Natural killer cell (primary cell): ENCODE data around the gene NT5C2. TPM values are rescaled to one million over a fixed set of nuclear protein-coding genes. Genes with fewer than 3 reads are reported as not detected.
"Not testable (repeated sequence)": the region's sequence is repeated elsewhere in the genome, so short reads cannot be mapped to it uniquely, and the experiment has no call there.

Experiments
- ATAC-seq, 3 donors: fragments of 150-1000 bp in 2 of 3; fragments of 200-7000 bp in 1 of 3; cut with Tn5 transposase; 1 replicate in 1 of 3; 2 replicates in 2 of 3; pipeline ENCODE4 v1.10.0; 2021; ENCODE audit warnings: mild to moderate bottlenecking in 2 of 3, moderate library complexity in 2 of 3
- DNase-seq, 2 donors: peaks; one replicate each; pipeline versions ENCODE4 v3.0.0 to v3.0.0-alpha.2; 2013 to 2021; ENCODE audit warnings: mixed read lengths in 1 of 2
- H3K27ac ChIP-seq: one replicate; pipeline ENCODE4 v1.5.1; 2013; ENCODE audit warnings: mild to moderate bottlenecking, low read length
- H3K27me3 ChIP-seq: one replicate; pipeline ENCODE4 v1.6.1; 2013; ENCODE audit warnings: low read length; ENCODE audit not compliant: control insufficient read depth, insufficient read depth
- H3K36me3 ChIP-seq: one replicate; pipeline ENCODE4 v1.6.1; 2013; ENCODE audit warnings: low read length; ENCODE audit not compliant: control insufficient read depth, insufficient read depth
- H3K4me1 ChIP-seq: one replicate; pipeline ENCODE4 v1.6.1; 2013; ENCODE audit warnings: low read length; ENCODE audit not compliant: control insufficient read depth, insufficient read depth
- H3K4me3 ChIP-seq: one replicate; pipeline ENCODE4 v1.5.1; 2013; ENCODE audit warnings: low read length
- H3K9me3 ChIP-seq: one replicate; pipeline ENCODE4 v1.6.1; 2013; ENCODE audit warnings: low read length; ENCODE audit not compliant: control insufficient read depth, insufficient read depth
- H3K27ac Mint-ChIP-seq, 2 donors: one replicate each; pipeline ENCODE4 v1.8.0; 2022; ENCODE audit warnings: mild to moderate bottlenecking in 2 of 2, mixed read lengths in 2 of 2, moderate library complexity in 1 of 2
- H3K27me3 Mint-ChIP-seq, 2 donors: one replicate each; pipeline ENCODE4 v1.8.0; 2022; ENCODE audit warnings: low read depth in 2 of 2, mixed read lengths in 2 of 2
- H3K36me3 Mint-ChIP-seq: one replicate; pipeline ENCODE4 v1.8.0; 2022; ENCODE audit warnings: mixed read lengths
- H3K4me1 Mint-ChIP-seq, 2 donors: one replicate each; pipeline ENCODE4 v1.8.0; 2022; ENCODE audit warnings: mixed read lengths in 2 of 2
- H3K4me3 Mint-ChIP-seq: one replicate; pipeline ENCODE4 v1.8.0; 2022; ENCODE audit warnings: mild to moderate bottlenecking, moderate library complexity, mixed read lengths
- H3K9me3 Mint-ChIP-seq, 2 donors: one replicate each; pipeline ENCODE4 v1.8.0; 2022; ENCODE audit warnings: mixed read lengths in 2 of 2
- CTCF ChIP-seq: fragments of 200-600 bp; IDR thresholded peaks from one replicate; pipeline ENCODE4 v1.8.0; 2022; ENCODE audit warnings: antibody characterized with exemption
- WGBS: methylation state at CpG from one replicate; pipeline ENCODE4 v1.1.7; 2013; ENCODE audit warnings: missing lambda C conversion rate; ENCODE audit not compliant: insufficient coverage; 5-methylcytosine and 5-hydroxymethylcytosine counted together
- intact Hi-C: fragments of 100-400 bp; cut with micrococcal nuclease; formaldehyde crosslinking; loops from one replicate; pipeline ENCODE4 v1.14.2; 2022
- total RNA-seq, 4 donors: library from RNA; stranded (reverse); fragments of 120-200 nt in 1 of 4; gene quantifications; one replicate each; pipeline versions ENCODE4 v1.2.3 to v1.2.4, GENCODE V29; 2013 to 2022

NT5C2 gene
- total RNA-seq, 3 donors from 2014 or later (not counting 1 experiment from before 2014, with no cell fraction given) = 84.4 to 110 (median 89.4) TPM

- peaks cover 26% of the 10 kb centered on the region for H3K4me1 ChIP-seq
- no peak overlapping the region for H3K4me3 ChIP-seq
- Mint-ChIP-seq H3K27me3 (no peaks in the 10 kb centered on the region), H3K4me1 (peaks cover 31 to 43% of the 10 kb centered on the region in 2 donors), H3K36me3 (no peaks in the 10 kb centered on the region), H3K4me3 (peak overlapping the region; percentile 100), H3K27ac (peak overlapping the region; percentile 82 to 99), H3K9me3 (no peaks in the 10 kb centered on the region)
- TF ChIP-seq CTCF = no peak
- no peak for DNase-seq
- H3K9me3 ChIP-seq = no peaks in the 10 kb centered on the region
- peak overlapping the region; percentile 38 for H3K27ac ChIP-seq
- WGBS = 86% methylated on average over 14 of the region's 14 CpGs
- ATAC-seq = no peak
- intact Hi-C loops = loop anchor here (2.0 kb wide), 1 partner anchor 275 kb away; the partner anchor contains the start of gene CNNM2
- H3K27me3 ChIP-seq = no peaks in the 10 kb centered on the region
- no peaks in the 10 kb centered on the region for H3K36me3 ChIP-seq
Observed at GRCh38 chr10:103193820-103194529, 903 bp upstream of the NT5C2 start.

GRCh38 chr10:103192451-103193106, 493 bp downstream of the NT5C2 start:
- peaks cover 44 to 55% of the 10 kb centered on the region in 2 donors for H3K4me1 Mint-ChIP-seq
- peak; percentile 54 to 72 (median 64) for ATAC-seq
- Histone ChIP-seq H3K9me3 (no peaks in the 10 kb centered on the region), H3K36me3 (no peaks in the 10 kb centered on the region), H3K27ac (peak overlapping the region; percentile 93), H3K4me3 (peak overlapping the region; percentile 96), H3K4me1 (peaks cover 26% of the 10 kb centered on the region), H3K27me3 (no peaks in the 10 kb centered on the region)
- WGBS = under 1% methylated on average over 62 of the region's 62 CpGs
- intact Hi-C loops = loop anchor here (2.0 kb wide), 1 partner anchor 274 kb away; the partner anchor contains the start of gene CNNM2
- H3K4me3 Mint-ChIP-seq = peak overlapping the region; percentile 100
- peak overlapping the region; percentile 95 to 99 for H3K27ac Mint-ChIP-seq
- H3K36me3 Mint-ChIP-seq = no peaks in the 10 kb centered on the region
- H3K9me3 Mint-ChIP-seq = no peaks in the 10 kb centered on the region
- H3K27me3 Mint-ChIP-seq = no peaks in the 10 kb centered on the region
- DNase-seq = peak; percentile 62 to 71
- TF ChIP-seq CTCF = no peak

- no peaks in the 10 kb centered on the region for H3K27me3 Mint-ChIP-seq
- TF ChIP-seq CTCF = no peak
- Histone ChIP-seq H3K27me3 (no peaks in the 10 kb centered on the region), H3K36me3 (no peaks in the 10 kb centered on the region), H3K4me3 (peak overlapping the region; percentile 96), H3K9me3 (no peaks in the 10 kb centered on the region), H3K27ac (peak overlapping the region; percentile 93), H3K4me1 (peaks cover 28% of the 10 kb centered on the region)
- ATAC-seq (no peak), DNase-seq (no peak)
- intact Hi-C loops = loop anchor here (2.0 kb wide), 1 partner anchor 273 kb away; the partner anchor contains the start of gene CNNM2
- no peaks in the 10 kb centered on the region for H3K9me3 Mint-ChIP-seq
- no peaks in the 10 kb centered on the region for H3K36me3 Mint-ChIP-seq
- H3K27ac Mint-ChIP-seq = peak overlapping the region; percentile 95 to 99
- H3K4me1 Mint-ChIP-seq = peaks cover 44 to 51% of the 10 kb centered on the region in 2 donors
- WGBS = under 1% methylated on average over 14 of the region's 14 CpGs
- peak overlapping the region; percentile 100 for H3K4me3 Mint-ChIP-seq
Observed at GRCh38 chr10:103192089-103192450, 1.0 kb downstream of the NT5C2 start.

GRCh38 chr10:103191198-103191597, 1.9 kb downstream of the NT5C2 start:
- H3K27ac ChIP-seq = peak overlapping the region; percentile 38

More at GRCh38 chr10:103191198-103191597, 1.9 kb downstream of the NT5C2 start:
- H3K36me3 ChIP-seq, H3K36me3 Mint-ChIP-seq, ATAC-seq, H3K4me3 ChIP-seq, H3K27me3 ChIP-seq, DNase-seq, H3K27me3 Mint-ChIP-seq, intact Hi-C loops, H3K9me3 ChIP-seq, H3K9me3 Mint-ChIP-seq: not testable (repeated sequence)
- H3K4me1 ChIP-seq = peaks cover 36% of the 10 kb centered on the region
- 77% methylated on average over 6 of the region's 7 CpGs for WGBS
- H3K27ac Mint-ChIP-seq = peak overlapping the region; percentile 83 to 95
- H3K4me1 Mint-ChIP-seq = peaks cover 47 to 55% of the 10 kb centered on the region in 2 donors
- H3K4me3 Mint-ChIP-seq = peak overlapping the region; percentile 100
